ENCODE results near the gene STAB2. TPM values are rescaled to one million over a fixed set of nuclear protein-coding genes. Genes with fewer than 3 reads are reported as not detected.

STAB2 gene
- total RNA-seq, 1 donor from 2014 or later = not detected

- Mint-ChIP-seq H3K36me3 (no peaks in the 10 kb centered on the region), H3K4me3 (no peak overlapping the region), H3K4me1 (no peaks in the 10 kb centered on the region), H3K9me3 (no peaks in the 10 kb centered on the region), H3K27me3 (ENCODE audit: insufficient read depth, low read depth) (peaks cover 2% of the 10 kb centered on the region), H3K27ac (no peak overlapping the region)
- H3K27ac ChIP-seq = no peak overlapping the region
- no peaks in the 10 kb centered on the region for H3K79me2 ChIP-seq (ENCODE audit: low read depth)
- no peaks in the 10 kb centered on the region for H3K36me3 ChIP-seq
- H3K27me3 ChIP-seq = no peaks in the 10 kb centered on the region
- no peaks in the 10 kb centered on the region for H3F3A ChIP-seq (ENCODE audit: low read depth)
- no peaks in the 10 kb centered on the region for H4K20me1 ChIP-seq (ENCODE audit: low read depth)
- no peaks in the 10 kb centered on the region for H3K4me1 ChIP-seq
- no peak for TF ChIP-seq CTCF (IDR thresholded peaks at IDR 0.05)
- no peak for TF ChIP-seq EZH2phosphoT487 (IDR thresholded peaks at IDR 0.05)
- no peak for TF ChIP-seq EZH2 (IDR thresholded peaks at IDR 0.05)
- no peak overlapping the region for H2AFZ ChIP-seq (replicated peaks)
- no peak overlapping the region for H3K9ac ChIP-seq
- H3K4me3 ChIP-seq = no peak overlapping the region
- no peak overlapping the region for H3K4me2 ChIP-seq
- DNase-seq (ENCODE audit: low spot score) = peak; percentile 24
- no peaks in the 10 kb centered on the region for H3K9me3 ChIP-seq (ENCODE audit: low read depth)
Measured at GRCh38 chr12:103751171-103751570, 164.1 kb downstream of the STAB2 start.

GRCh38 chr12:103751600-103751999 lies 164.5 kb downstream of the STAB2 start:
- no peaks in the 10 kb centered on the region for H3K79me2 ChIP-seq (ENCODE audit: low read depth)
- no peaks in the 10 kb centered on the region for H3K9me3 ChIP-seq (ENCODE audit: low read depth)
- no peak for DNase-seq (ENCODE audit: low spot score)
- H3K4me3 ChIP-seq = no peak overlapping the region
- TF ChIP-seq EZH2 (IDR thresholded peaks at IDR 0.05) (no peak), EZH2phosphoT487 (IDR thresholded peaks at IDR 0.05) (no peak), CTCF (IDR thresholded peaks at IDR 0.05) (no peak)
- H3K9ac ChIP-seq = no peak overlapping the region
- no peaks in the 10 kb centered on the region for H3K4me1 ChIP-seq
- no peak overlapping the region for H3K27ac ChIP-seq
- no peaks in the 10 kb centered on the region for H4K20me1 ChIP-seq (ENCODE audit: low read depth)
- no peaks in the 10 kb centered on the region for H3K36me3 Mint-ChIP-seq
- H3K27me3 ChIP-seq = no peaks in the 10 kb centered on the region
- no peaks in the 10 kb centered on the region for H3K4me1 Mint-ChIP-seq
- H3K4me3 Mint-ChIP-seq = no peak overlapping the region
- H3K36me3 ChIP-seq = no peaks in the 10 kb centered on the region
- H3F3A ChIP-seq (ENCODE audit: low read depth) = no peaks in the 10 kb centered on the region
- H3K9me3 Mint-ChIP-seq = no peaks in the 10 kb centered on the region
- no peak overlapping the region for H3K27ac Mint-ChIP-seq
- H2AFZ ChIP-seq (replicated peaks) = no peak overlapping the region
- no peak overlapping the region for H3K4me2 ChIP-seq
- peaks cover 1% of the 10 kb centered on the region for H3K27me3 Mint-ChIP-seq (ENCODE audit: insufficient read depth, low read depth)

GRCh38 chr12:103755425-103755824 lies 168.4 kb downstream of the STAB2 start:
- no peaks in the 10 kb centered on the region for H3K36me3 ChIP-seq
- no peak overlapping the region for H3K27ac ChIP-seq
- H3K9me3 Mint-ChIP-seq = no peaks in the 10 kb centered on the region
- H3K4me3 ChIP-seq = no peak overlapping the region
- H3K79me2 ChIP-seq (ENCODE audit: low read depth) = no peaks in the 10 kb centered on the region
- H3K4me1 ChIP-seq = no peaks in the 10 kb centered on the region
- no peaks in the 10 kb centered on the region for H3K27me3 Mint-ChIP-seq (ENCODE audit: insufficient read depth, low read depth)
- no peak overlapping the region for H3K4me3 Mint-ChIP-seq
- H3K27ac Mint-ChIP-seq = no peak overlapping the region
- no peaks in the 10 kb centered on the region for H3K27me3 ChIP-seq
- H3K4me1 Mint-ChIP-seq = no peaks in the 10 kb centered on the region
- H2AFZ ChIP-seq (replicated peaks) = no peak overlapping the region
- DNase-seq (ENCODE audit: low spot score) = no peak
- no peak overlapping the region for H3K9ac ChIP-seq
- no peaks in the 10 kb centered on the region for H3K9me3 ChIP-seq (ENCODE audit: low read depth)
- no peak for TF ChIP-seq CTCF (IDR thresholded peaks at IDR 0.05)
- no peak for TF ChIP-seq EZH2 (IDR thresholded peaks at IDR 0.05)
- TF ChIP-seq EZH2phosphoT487 (IDR thresholded peaks at IDR 0.05) = no peak
- H3F3A ChIP-seq (ENCODE audit: low read depth) = no peaks in the 10 kb centered on the region
- no peak overlapping the region for H3K4me2 ChIP-seq
- H4K20me1 ChIP-seq (ENCODE audit: low read depth) = no peaks in the 10 kb centered on the region
- no peaks in the 10 kb centered on the region for H3K36me3 Mint-ChIP-seq

Data from neural progenitor cell (in vitro differentiated cells).